GM19372 (cell line): ENCODE data around the gene ZSWIM2.
"Not testable (repeated sequence)": the region's sequence is repeated elsewhere in the genome, so short reads cannot be mapped to it uniquely, and the experiment has no call there.

ENCODE experiments used
- ATAC-seq: cut with Tn5 transposase; IDR thresholded peaks from one replicate; pipeline ENCODE4 v1.9.1; 2021; ENCODE audit warnings: mild to moderate bottlenecking, low read depth, moderate library complexity; ENCODE audit not compliant: unreplicated experiment

The ZSWIM2 gene, protein sequence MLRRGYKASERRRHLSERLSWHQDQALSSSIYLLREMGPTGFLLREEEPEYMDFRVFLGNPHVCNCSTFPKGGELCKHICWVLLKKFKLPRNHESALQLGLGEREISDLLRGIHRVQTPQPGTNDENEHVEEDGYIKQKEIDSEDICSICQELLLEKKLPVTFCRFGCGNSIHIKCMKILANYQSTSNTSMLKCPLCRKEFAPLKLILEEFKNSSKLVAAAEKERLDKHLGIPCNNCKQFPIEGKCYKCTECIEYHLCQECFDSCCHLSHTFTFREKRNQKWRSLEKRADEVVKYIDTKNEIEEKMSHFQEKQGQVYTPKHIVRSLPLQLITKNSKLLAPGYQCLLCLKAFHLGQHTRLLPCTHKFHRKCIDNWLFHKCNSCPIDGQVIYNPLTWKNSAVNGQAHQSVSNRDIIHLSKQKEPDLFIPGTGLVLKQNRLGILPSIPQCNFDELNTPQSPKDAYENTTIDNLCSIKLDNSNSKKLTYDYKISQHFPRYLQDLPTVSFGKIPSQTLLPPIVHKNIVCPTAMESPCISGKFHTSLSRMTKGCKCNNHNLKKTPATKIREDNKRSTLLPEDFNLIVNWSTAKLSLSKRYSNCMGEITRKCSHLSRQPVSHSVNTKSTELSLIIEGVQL

DNA sequence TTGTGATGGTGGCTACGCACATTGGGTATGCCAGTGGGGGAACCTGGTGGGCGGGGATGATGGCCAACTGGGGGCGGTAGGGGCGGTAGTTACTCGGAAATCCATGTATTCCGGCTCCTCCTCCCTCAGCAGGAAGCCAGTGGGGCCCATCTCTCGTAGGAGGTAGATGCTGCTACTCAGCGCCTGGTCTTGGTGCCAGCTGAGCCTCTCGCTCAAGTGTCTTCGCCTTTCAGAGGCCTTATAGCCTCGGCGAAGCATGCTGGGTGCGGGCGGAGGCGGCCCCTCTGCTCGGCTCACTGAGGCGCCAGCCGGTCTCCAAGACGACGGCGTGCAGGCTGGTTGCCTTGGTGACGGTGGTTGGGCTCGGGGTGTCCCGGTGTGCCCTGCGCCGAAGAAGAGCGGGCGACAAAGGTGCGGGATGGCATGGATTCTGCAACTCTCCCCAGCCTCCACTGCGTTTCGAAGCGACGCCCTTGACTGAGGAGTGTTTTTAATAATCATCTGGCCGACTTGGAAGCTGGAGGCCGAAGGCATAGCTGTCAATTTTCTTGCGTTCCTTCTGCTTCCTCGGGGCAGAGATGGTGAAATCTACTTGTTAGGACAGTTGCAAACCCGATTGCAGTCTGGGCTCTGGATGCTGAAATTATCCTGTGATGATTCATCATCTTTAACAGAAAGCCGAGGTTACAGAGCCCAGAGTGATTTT is at the start of gene ZSWIM2:
TSS of gene ZSWIM2 (minus strand) at position 298 of the 706 bp plus-strand sequence. CDS start at position 258, 40 bp downstream.
- peak; percentile 66 for ATAC-seq

DNA sequence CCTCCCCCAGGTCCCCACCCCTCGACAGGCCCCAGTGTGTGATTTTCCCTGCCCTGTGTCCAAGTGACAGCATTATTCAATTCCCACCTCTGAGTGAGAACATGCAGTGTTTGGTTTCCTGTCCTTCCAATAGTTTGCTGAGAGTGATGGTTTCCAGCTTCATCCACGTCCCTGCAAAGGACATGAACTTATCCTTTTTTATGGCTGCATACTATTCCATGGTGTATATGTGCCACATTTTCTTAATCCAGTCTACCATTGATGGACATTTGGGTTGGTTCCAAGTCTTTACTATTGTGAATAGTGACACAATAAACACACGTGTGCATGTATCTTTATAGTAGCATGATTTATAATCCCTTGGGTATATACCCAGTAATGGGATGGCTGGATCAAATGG is 47.2 kb upstream of the ZSWIM2 start:
- ATAC-seq: not testable (repeated sequence)

DNA sequence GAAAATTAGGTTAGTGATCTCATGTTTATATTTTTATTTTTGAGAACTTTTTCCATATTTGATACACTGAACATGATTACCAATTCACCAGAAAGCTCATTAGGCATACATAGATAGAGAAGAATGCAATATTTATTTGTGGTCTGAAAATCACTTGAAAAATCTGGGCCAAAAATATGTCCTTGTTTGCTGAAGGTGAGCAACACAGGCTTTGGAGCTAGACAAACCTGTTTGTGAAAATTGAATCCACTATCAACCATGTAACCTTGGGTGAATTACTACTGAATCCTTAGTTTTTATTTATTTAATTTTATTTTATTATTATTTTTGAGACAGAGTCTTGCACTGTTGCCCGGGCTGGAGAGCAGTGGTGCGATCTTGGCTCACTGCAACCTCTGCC is 46.5 kb upstream of the ZSWIM2 start:
- ATAC-seq: no peak

DNA sequence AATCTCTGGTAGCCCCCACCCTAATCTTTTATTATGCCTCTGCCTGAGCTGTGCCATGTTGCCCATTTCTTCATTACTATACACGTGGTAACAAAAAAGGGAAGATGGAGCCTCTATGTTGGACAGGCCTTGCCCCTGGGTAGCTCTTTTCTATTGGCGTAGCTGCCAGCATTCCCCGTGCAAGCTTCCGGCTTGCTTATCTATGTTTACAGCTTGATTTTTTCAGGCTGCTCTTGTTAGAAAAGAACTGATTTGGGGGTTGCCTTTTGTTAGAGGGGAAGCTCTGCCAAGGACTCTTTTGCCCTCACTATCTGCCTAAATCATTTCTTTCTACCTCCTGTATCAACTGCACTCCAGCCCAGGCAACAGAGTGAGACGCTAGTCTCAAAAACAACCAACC is 45.5 kb upstream of the ZSWIM2 start:
- no peak for ATAC-seq

DNA sequence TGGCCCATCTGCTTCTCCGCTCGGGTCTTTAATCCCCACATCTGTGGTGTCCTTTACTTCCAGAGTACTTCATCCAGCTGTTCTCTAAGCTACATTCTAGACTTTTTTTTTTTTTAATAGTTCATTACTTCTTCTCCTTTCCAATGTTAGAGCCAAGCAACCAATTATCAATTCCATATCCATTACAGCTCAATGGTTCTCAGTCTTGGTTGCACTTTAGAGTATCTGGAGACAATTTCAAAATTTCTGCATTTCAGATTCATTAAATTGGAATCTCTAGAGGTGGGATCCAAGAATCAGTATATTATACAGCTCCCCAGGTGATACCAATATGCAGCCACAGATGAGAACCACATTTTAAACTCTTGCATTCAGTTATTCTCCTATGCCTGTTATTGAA is 43.9 kb upstream of the ZSWIM2 start:
- ATAC-seq: no peak

DNA sequence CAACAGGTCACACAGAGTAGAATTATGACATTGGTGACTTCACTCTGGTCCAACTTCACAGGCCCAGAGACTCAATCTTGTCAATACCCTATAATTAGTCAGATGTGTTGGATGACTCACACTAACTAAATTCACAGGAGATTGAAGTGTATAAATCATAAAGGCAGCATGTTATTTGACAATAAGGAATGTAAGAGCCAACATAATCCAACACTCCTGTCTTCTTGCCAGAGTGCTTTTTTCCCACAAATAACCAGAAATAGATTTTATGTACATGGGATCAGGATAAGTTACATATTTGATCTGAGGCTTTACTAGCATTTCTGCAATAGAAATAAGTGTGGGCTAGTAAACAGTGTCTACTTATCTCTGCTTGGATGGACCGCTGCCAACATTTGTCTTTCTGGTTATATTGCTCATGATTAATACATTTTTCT is 42.2 kb upstream of the ZSWIM2 start:
- ATAC-seq: no peak

DNA sequence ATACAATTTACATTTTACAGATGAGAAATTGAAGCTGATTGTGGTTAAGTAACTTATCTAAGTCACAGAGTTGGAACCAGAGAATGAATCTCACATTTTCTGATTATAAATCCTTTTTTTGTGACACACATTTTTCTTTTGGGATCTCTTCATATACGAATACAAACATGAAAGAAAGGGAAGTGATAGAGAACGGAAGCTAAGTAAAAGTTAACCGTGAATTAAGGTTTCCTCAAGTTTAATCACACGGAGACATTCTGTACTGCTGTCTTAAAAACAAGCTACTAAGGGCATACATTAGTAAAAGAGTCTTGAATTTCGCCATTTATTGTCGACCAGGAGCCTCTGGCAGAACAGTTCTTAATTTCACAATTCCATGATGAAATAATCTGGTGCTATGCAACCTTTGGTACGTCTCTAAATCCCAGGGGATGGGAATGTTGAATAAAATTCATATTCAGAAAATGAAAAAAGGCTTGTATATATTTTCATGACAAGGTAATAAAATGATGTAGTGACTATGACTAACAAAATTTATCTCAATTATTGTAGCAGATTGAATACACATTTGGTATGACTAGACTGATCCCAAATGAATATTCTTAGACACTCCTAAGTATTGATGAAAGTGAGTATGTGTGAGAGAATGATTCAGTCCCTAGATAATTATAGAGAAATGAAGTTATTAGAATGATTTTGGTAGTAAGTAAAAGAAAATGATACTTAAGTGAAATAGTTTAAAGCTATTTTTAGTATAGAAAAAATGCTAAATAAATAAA is 40.3 kb upstream of the ZSWIM2 start:
- ATAC-seq: no peak

DNA sequence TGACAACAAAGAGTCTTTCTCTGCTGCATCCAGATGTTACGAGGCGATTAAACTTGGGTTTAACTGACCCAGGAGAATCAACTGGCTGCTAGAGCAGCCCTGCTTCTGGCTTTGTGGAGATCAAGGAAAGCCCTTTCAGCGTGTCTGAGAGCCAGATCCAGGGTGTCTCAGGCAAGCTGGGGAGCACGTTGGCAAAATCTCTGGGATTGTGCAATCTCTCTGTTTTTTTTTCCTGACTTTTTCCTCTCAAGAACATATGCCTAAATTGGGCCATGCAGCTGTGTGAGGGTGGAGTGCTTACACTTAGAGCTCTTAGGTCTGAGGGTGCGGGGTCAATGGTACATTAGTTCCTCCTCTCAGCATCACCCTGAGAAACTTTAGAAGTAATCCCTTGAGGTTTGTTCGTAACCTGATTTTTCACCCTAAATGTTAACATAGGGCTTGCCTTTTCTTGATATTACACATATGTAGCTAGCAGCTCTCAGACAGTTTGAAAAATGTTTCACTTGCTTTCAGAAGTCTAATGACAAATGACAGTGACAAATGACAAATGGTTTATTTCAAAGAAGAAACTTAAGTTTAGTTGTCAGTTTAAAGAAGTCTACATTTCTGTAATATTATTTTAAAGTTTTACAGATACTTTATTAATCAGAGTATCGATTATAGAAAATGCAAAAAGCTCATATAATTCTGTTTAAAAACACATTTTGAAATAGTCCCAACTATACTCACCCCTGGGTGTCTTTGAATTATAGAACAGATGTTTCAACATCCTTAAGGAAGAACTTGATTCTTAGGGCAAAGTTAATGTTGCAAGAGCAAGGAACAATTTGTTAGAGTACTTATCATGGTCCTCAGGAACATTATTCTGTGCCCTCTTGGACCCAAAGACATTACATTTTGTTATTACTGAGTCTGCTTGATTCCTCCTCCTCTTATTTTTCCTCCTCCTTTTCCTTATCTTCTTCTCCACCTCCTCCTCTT is 38.4 kb upstream of the ZSWIM2 start:
- no peak for ATAC-seq

DNA sequence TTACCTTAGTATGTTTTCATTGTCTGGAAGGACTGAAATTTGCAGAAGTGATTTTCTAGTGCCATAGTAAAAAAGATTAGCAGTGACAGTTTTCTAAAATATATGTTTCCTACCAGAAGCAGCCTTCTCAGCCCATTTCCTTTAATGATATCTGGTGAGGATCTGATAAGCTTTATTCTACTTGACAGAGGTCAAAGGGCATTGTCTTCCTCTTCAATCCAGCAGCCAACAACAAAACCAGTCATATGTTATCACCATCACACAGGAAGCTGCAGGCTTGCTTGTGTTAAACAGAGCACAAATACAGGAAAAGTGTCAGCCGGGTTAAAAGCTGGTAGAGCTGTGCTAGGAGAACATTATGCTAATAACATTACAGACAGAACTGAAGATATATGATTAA is 35.6 kb upstream of the ZSWIM2 start:
- no peak for ATAC-seq

DNA sequence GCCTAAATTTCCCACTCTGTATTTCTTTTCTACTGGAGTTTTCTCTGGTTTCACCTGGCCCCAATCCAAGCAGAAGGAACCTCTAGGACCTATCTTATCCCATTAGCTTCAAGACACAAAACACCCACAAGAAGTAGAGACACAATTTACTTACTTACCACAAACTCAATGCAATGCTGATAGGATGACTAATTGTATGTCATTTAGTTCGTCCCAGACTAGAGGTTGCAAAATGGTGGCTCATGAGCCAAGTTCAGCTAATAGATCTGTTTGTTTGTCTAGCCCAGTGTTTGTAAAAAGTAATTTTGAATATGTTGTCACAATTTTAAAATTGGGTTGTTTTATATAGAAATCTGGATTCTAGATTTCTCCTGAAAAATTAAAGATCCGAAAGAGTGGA is 34.7 kb upstream of the ZSWIM2 start:
- ATAC-seq: no peak

DNA sequence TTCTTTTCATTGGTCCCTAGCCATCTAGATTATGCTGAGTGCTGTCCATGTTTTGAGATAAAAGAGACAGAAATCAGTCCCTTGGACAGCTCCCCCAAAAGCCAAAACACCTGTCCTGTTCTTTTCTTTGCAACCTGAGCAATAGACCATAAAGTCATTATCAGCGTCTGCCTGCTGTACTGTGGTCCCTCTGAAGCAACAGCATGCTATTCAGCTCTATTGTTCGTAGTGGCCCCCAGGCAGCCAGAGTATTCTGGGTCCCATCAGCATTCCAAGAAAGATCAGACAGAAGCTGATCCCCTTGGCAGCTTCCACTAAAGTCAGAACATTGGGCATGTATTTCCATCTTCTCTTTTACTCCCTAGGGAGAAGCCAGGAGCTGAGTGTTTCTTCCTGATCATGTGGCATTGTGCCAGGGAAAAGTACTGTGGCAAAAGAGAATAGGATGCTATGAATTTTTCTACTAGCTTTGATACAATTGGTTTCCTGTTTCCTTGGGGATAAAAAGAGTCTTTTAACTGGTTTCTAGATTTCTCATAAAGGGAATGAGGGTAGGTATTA is 33.6 kb upstream of the ZSWIM2 start:
- no peak for ATAC-seq

DNA sequence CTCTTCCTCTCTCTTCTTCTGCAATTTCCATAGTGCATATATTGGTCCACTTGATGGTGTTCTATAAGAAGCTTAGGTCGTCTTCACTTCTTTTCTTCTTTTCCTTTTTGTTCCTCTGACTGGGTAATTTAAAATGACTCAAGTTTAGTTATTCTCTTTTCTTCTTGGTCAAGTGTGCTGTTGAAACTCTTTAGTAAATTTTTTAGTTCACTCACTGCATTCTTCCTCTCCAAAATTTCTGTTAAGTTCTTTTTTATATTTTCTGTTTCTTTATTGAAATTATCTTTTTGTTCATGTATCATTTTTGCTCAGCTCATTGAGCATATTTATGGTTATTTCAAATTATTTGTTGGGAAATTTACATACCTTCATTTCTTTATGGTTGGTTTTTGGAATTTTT is 32.7 kb upstream of the ZSWIM2 start:
- no peak for ATAC-seq

DNA sequence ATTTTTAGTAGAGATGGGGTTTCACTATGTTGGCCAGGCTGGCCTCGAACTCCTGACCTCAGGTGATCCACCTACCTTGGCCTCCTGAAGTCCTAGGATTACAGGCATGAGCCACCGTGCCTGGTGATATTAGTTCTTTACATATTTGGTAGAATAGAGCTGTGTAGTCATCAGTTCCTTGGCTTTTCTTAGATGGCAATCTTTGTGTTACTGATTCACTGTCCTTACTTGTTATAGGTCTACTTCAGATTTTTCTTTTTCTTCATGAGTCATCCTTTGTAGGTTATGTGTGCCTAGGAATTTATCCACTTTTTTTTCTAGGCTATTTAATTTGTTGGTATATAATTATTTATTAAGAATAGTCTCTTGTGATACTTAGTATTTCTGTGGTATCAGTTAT is 30.3 kb upstream of the ZSWIM2 start:
- no peak for ATAC-seq

DNA sequence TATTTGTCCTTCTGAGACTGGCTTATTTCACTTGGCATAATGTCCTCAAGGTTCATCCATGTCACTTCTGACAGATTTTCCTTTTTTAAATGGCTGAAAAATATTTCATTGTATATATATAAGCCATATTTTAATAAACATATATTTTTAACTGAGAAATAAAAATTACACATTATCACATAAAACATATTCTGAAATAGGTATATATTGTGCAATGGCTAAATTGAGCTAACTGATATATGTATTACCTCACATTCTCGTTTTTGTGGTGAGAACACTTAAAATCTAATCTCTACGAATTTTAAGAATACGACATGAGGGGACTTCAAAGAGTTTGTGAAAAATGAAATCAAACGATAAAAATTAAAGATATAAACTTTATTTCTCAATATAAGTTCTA is 25.7 kb upstream of the ZSWIM2 start:
- no peak for ATAC-seq

DNA sequence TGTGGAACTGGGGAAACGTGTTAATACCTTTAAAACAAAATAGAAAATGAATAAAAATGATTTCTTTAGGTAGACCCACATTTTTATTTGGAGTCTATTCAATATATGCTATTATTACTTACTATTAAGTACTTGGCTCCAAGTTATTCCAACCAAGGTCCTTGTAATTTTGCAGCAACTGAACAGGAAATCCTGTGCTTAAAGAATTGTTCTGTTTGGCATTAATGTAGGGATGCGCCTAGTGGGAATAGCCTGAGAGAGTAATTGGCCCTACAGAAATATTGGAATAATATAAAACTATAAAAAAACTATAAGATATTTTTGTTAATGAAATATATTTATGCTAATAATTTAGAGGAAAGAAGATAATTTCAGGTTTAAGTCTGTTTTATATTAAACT is 22.9 kb upstream of the ZSWIM2 start:
- ATAC-seq: no peak

DNA sequence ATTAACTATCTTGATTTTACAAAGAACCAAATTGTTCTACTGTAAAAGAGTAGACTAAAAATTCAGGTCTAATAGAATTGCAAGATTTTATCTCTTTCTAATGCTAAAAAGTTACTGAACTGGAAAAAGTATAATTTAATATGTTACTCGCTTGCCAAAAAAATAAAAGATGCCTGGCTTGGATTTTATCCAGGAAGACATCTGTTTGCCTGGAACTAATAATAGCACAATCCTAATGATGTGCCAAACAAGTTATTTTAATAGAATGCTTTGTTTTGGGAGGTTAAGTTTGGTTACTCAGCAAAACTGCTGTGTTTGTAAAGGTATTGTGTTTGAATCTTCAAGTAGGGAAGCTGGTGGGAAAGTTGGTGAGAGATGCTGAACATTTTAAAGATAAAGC is 19.4 kb upstream of the ZSWIM2 start:
- no peak for ATAC-seq

DNA sequence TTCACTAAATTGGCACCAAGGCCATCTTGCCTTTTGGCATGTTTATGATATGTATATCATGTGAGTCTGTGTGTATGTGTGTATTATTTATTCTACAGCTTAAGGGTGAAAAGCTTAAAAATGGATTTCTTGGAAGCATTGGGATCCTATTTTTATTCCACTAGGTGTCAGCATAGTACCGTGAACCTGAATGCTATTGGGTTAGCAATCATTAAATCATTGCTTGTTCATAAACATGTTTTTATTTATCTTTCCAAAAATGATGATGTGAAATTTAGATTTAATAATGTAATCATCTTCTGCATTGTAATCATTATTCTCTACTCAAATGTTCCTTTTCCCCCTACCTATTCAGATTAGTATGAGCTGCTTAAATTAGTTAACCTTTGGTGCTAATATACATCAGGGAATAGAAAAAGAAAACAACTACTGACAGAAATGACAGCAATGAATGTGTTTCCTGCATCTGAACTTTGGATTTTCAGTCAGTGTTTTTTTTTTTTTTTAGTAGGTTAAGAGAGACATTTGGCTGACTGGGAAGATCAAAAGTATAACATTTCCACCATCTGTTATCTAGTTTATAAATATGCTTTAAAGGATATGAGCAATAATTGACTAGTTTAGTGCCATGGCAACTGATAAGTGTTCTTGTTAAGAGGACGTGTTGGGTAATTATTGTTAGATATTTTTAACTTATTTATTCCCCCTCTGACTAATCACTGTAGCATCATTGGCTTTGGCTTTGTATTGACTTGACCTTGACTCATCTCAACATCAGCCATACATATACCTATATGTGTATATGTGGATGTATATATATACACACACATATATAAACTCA is 14.1 kb upstream of the ZSWIM2 start:
- ATAC-seq: peak; percentile 54

DNA sequence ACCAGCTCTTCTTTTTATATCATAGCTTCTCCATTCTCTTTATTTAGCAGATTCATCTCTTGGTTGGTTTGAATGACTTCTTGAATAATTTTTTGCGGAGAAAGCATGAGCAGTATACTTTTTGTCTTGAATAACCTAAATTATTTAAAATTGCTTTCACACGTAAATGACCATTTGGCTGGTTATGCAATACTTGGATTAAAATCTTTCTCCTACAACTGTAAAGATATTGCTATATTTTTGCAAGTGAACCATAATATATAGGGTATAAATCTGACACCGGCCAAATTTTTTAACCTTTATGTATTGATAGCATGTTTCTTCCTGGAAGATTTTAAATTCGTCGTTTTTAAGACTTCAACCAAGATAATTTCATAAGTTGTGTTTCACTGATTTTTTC is 6.2 kb upstream of the ZSWIM2 start:
- ATAC-seq: no peak
